ENCODE data around the gene C1R. TPM values are rescaled to one million over a fixed set of nuclear protein-coding genes. Genes with fewer than 3 reads are reported as not detected.

The C1R gene
- total RNA-seq, 1 donor from 2014 or later = 2.0 TPM

DNA sequence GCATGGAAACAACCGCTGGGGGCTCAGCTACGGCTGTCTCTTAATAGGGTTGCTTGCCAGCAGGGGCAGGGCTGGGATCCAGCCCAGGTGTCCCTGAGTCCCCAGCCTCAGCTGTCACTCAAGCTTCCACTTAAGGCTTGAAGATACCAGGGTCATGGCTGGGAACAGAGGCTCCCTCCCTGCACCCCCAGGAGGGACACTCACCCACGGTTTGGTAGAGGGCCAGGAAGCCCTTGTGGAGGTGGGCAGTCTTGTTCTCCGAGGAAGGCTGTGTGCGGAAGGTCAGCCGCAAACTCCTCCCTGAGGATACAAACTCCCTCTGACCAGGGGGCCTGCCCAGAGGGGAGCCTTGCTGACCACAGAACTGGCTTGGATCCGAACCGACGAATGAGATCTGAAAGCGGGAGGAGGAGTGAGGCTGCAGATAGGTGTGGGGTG, 9.5 kb upstream of the C1R start:
- intact Hi-C loops (cut with micrococcal nuclease) = no loop called here
- no peak overlapping the region for H3K27ac Mint-ChIP-seq
- peaks cover 35% of the 10 kb centered on the region for H3K36me3 Mint-ChIP-seq (ENCODE audit: low read depth)
- H3K4me1 Mint-ChIP-seq (ENCODE audit: low read depth) = peaks cover 22% of the 10 kb centered on the region
- no peak for DNase-seq (ENCODE audit: low spot score)
- H3K27me3 Mint-ChIP-seq (ENCODE audit: insufficient read depth) = no peaks in the 10 kb centered on the region
- peaks cover 14% of the 10 kb centered on the region for H3K9me3 Mint-ChIP-seq
- H3K4me3 Mint-ChIP-seq = no peak overlapping the region

- H3K27ac Mint-ChIP-seq = no peak overlapping the region
- intact Hi-C loops (cut with micrococcal nuclease) = no loop called here
- H3K9me3 Mint-ChIP-seq = peaks cover 9% of the 10 kb centered on the region
- H3K4me3 Mint-ChIP-seq = no peak overlapping the region
- H3K4me1 Mint-ChIP-seq (ENCODE audit: low read depth) = peaks cover 17% of the 10 kb centered on the region
- DNase-seq (ENCODE audit: low spot score) = no peak
- H3K27me3 Mint-ChIP-seq (ENCODE audit: insufficient read depth) = no peaks in the 10 kb centered on the region
- peaks cover 30% of the 10 kb centered on the region for H3K36me3 Mint-ChIP-seq (ENCODE audit: low read depth)
Observed at GRCh38 chr12:7101047-7101693, 8.9 kb upstream of the C1R start.

- Mint-ChIP-seq H3K27me3 (ENCODE audit: insufficient read depth) (no peaks in the 10 kb centered on the region), H3K9me3 (no peaks in the 10 kb centered on the region), H3K36me3 (ENCODE audit: low read depth) (peaks cover 22% of the 10 kb centered on the region), H3K27ac (no peak overlapping the region), H3K4me3 (no peak overlapping the region), H3K4me1 (ENCODE audit: low read depth) (peaks cover 10% of the 10 kb centered on the region)
- DNase-seq (ENCODE audit: low spot score) = no peak
- intact Hi-C loops (cut with micrococcal nuclease) = no loop called here
Observed at GRCh38 chr12:7100239-7100638, 8.0 kb upstream of the C1R start.

DNA sequence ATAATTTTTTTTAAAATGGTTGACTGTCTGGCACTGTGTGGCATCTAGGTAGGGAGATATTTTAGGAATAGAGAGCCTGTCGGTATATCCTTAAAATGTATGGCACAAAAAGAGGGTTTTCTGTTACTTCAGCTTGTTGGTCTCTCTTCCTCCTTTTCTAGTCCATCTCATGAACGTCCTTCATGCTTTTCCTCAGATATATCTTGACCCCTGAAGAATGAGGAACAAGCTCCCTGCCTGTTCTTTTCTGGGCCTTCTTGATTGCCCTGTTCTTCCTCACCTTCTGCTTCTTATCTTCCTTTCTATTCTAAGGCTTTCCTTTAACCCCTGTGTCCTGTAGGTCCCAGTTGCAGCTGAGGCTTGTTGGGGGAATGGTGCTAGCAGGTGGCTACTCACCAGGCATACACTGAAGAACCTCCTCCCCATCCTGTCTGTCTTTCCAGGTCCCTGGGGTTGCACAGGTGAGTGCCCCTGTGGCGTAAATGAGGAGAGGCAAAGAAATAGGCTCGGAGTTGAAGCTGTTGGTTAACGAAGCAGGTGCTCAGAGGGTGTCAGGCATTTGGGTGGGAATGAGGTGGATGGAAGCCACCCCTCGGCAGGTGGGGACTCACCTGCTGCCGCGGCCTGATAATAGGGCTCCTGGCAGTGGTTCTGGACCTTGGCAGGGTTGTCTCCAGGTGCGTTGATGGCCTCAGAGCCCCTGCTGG, 7.2 kb upstream of the C1R start:
- Mint-ChIP-seq H3K9me3 (no peaks in the 10 kb centered on the region), H3K27me3 (ENCODE audit: insufficient read depth) (no peaks in the 10 kb centered on the region), H3K27ac (no peak overlapping the region), H3K4me1 (ENCODE audit: low read depth) (peaks cover 10% of the 10 kb centered on the region), H3K36me3 (ENCODE audit: low read depth) (peaks cover 22% of the 10 kb centered on the region), H3K4me3 (no peak overlapping the region)
- DNase-seq (ENCODE audit: low spot score) = no peak
- intact Hi-C loops (cut with micrococcal nuclease) = no loop called here

DNA sequence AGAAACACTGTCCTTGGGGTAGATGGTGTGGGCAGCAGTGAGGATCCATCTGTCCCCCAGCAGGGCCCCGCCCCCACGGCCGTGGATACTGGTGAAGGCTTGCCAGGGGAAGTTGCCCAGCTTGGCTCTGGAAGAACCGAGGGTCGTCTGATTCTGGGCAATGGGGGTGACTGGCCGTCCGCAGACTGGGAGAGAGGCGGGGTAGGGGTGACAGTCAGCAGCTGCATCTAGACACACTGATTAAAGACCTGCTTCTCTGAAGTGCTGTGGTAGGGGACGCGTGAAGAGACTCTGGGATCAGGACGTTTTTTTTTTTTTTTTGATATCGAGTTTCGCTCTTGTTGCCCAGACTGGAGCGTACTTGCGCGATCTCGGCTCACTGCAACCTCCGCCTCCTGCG, 4.7 kb upstream of the C1R start:
- DNase-seq (ENCODE audit: low spot score) = no peak
- Mint-ChIP-seq H3K4me3 (no peak overlapping the region), H3K27me3 (ENCODE audit: insufficient read depth) (peaks cover 6% of the 10 kb centered on the region), H3K9me3 (no peaks in the 10 kb centered on the region), H3K27ac (no peak overlapping the region), H3K4me1 (ENCODE audit: low read depth) (peaks cover 8% of the 10 kb centered on the region), H3K36me3 (ENCODE audit: low read depth) (peaks cover 11% of the 10 kb centered on the region)
- intact Hi-C loops (cut with micrococcal nuclease) = no loop called here

DNA sequence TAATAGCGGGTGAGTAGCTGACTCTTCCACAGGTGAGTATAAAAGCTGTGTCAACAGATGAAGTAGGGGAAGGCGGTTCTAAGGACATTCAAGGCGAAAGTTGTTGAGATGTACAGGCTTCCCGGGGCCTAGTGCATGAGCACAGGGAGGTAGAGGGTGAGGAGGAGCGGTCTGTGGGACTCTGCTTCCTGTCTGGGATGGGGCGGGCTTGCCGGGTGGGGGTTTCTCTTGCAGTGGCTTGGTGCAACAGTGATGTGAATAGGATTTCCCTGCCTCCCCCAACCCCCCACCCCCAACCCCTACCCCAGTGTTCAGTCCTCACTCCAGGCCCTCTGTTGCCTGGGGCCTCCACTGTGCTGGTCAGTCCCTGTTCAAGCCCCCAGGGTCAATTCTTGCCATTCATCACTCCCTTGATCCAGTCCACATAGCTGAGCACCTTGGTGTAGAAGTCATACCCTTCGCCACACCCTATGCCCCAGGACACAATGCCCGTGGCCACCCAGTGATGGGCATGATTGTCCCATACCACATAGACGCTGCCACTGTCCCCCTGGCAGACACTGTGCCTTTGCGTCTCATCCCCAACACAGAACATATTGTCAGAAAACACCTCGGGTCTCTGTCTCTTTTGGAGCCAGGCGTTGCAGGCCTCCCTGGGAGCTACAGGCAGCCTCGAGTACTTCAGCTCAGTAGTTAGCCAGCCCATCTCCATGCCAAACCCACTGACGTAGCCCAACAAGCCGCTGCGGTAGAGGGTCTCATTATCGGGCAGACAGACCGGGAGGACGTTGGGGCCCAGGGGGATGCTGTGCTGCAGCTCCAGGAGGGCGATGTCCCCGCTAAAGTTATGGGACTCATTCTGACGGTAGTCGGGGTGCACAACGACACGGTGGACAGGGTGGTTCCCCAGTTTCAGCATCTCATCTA, 4.0 kb upstream of the C1R start:
- intact Hi-C loops (cut with micrococcal nuclease) = no loop called here
- peaks cover 6% of the 10 kb centered on the region for H3K27me3 Mint-ChIP-seq (ENCODE audit: insufficient read depth)

DNA sequence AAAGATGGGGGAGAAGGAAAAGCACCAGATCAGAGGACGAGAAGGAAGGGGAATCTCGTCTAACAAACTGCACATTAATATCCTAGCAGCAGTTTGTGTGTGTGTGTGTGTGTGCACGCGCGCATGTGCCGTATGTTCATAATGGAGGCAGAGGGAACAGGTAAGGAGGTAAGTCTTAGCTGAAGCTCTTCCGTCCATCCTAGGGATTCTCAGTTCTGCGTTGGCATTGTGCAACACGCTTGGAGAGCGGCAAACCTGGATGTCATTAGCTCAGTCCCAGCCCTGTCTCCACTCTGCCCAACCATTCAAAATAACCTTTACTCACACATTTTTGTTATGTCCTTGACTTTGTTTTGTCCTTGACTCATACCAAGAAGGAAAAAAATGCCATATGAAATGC, 1.6 kb upstream of the C1R start:
- Mint-ChIP-seq H3K4me1 (ENCODE audit: low read depth) (peaks cover 8% of the 10 kb centered on the region), H3K4me3 (no peak overlapping the region), H3K9me3 (no peaks in the 10 kb centered on the region), H3K27ac (no peak overlapping the region), H3K36me3 (ENCODE audit: low read depth) (peaks cover 6% of the 10 kb centered on the region), H3K27me3 (ENCODE audit: insufficient read depth) (peaks cover 6% of the 10 kb centered on the region)
- intact Hi-C loops (cut with micrococcal nuclease) = loop anchor here (2.0 to 5.0 kb wide), 2 partner anchors 75 to 122 kb away; partner anchors contain the start of genes EMG1, LPCAT3 and PHB2
- DNase-seq (ENCODE audit: low spot score) = no peak

More for the DNA sequence above, 4.0 kb upstream of the C1R start:
- Mint-ChIP-seq H3K4me3 (no peak overlapping the region), H3K36me3 (ENCODE audit: low read depth) (peaks cover 11% of the 10 kb centered on the region), H3K27ac (no peak overlapping the region), H3K9me3 (no peaks in the 10 kb centered on the region), H3K4me1 (ENCODE audit: low read depth) (peaks cover 8% of the 10 kb centered on the region)
- DNase-seq (ENCODE audit: low spot score) = no peak

DNA sequence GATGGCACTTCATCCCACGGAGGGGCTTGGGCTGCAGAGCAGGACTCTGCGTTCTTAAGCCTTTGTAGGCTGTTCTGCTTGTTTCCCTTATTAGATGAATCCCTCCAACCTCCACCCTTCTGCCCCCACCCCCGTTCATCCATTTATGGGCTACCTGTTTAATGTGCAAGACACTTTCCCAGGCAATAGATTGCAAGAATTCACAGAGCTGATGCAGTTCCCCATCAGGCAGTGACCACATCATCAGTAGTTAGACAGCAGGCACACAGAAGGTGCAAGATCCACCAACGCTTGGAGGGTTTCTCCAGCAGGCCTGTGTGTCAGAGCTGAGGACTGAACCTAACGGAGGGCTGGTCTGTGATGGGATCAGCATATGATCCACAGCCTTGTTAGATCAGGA, 1.2 kb upstream of the C1R start:
- peaks cover 6% of the 10 kb centered on the region for H3K27me3 Mint-ChIP-seq (ENCODE audit: insufficient read depth)
- no peak overlapping the region for H3K4me3 Mint-ChIP-seq
- no peak overlapping the region for H3K27ac Mint-ChIP-seq
- no peak for DNase-seq (ENCODE audit: low spot score)
- no peaks in the 10 kb centered on the region for H3K9me3 Mint-ChIP-seq
- H3K36me3 Mint-ChIP-seq (ENCODE audit: low read depth) = peaks cover 3% of the 10 kb centered on the region
- intact Hi-C loops (cut with micrococcal nuclease) = loop anchor here (2.0 to 5.0 kb wide), 2 partner anchors 75 to 121 kb away; partner anchors contain the start of genes EMG1, LPCAT3 and PHB2
- peaks cover 8% of the 10 kb centered on the region for H3K4me1 Mint-ChIP-seq (ENCODE audit: low read depth)

GRCh38 chr12:7092986-7093460, 778 bp upstream of the C1R start:
- H3K36me3 Mint-ChIP-seq (ENCODE audit: low read depth) = no peaks in the 10 kb centered on the region
- H3K4me1 Mint-ChIP-seq (ENCODE audit: low read depth) = peaks cover 8% of the 10 kb centered on the region
- H3K27ac Mint-ChIP-seq = no peak overlapping the region
- intact Hi-C loops (cut with micrococcal nuclease) = loop anchor here (1.0 to 5.0 kb wide), 6 partner anchors 15 to 169 kb away; partner anchors contain the start of genes C12orf57, EMG1, LPCAT3 and PHB2
- no peaks in the 10 kb centered on the region for H3K9me3 Mint-ChIP-seq
- H3K4me3 Mint-ChIP-seq = no peak overlapping the region
- H3K27me3 Mint-ChIP-seq (ENCODE audit: insufficient read depth) = peaks cover 6% of the 10 kb centered on the region
- no peak for DNase-seq (ENCODE audit: low spot score)

DNA sequence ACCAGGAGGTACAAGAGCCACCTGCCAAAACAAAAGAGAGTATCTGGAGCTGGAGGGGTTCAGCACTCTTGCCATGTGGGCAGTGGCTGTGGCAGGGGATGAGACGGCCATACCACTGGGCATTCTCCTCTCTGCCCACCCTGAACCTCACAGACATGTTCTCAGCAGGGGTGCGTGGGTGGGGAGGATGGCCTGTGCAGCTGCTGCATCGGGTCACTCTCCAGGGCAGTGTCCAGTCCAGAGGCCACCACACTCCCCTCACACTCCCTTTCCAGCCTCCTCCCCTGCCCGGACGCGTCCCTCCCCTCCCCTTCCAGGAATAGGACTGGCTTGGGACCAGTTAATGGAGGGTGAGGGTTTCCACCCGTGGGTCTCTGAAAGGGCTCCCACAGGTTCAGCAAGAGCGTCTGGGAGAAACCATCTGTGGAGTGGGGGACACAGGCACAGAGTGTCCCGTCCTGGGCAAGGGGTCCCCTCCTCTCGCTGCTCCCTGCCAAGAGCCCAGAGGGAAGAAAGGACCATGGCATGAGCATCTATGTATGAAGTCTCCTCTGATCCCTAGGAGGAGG, 501 bp downstream of the C1R start:
- H3K27me3 Mint-ChIP-seq (ENCODE audit: insufficient read depth) = peaks cover 6% of the 10 kb centered on the region
- H3K4me1 Mint-ChIP-seq (ENCODE audit: low read depth) = peaks cover 8% of the 10 kb centered on the region
- H3K9me3 Mint-ChIP-seq = no peaks in the 10 kb centered on the region
- H3K27ac Mint-ChIP-seq = peak overlapping the region; percentile 0
- intact Hi-C loops (cut with micrococcal nuclease) = loop anchor here (1.0 to 5.0 kb wide), 6 partner anchors 17 to 167 kb away; partner anchors contain the start of genes C12orf57, EMG1, LPCAT3 and PHB2
- H3K4me3 Mint-ChIP-seq = peak overlapping the region; percentile 80
- no peaks in the 10 kb centered on the region for H3K36me3 Mint-ChIP-seq (ENCODE audit: low read depth)
- no peak for DNase-seq (ENCODE audit: low spot score)

GRCh38 chr12:7091171-7091570, 1.1 kb downstream of the C1R start:
- intact Hi-C loops (cut with micrococcal nuclease) = loop anchor here (5.0 kb wide), 1 partner anchor 119 kb away; the partner anchor contains the start of genes EMG1 and PHB2
- Mint-ChIP-seq H3K36me3 (ENCODE audit: low read depth) (no peaks in the 10 kb centered on the region), H3K27me3 (ENCODE audit: insufficient read depth) (peaks cover 6% of the 10 kb centered on the region), H3K4me3 (no peak overlapping the region), H3K27ac (no peak overlapping the region), H3K9me3 (no peaks in the 10 kb centered on the region), H3K4me1 (ENCODE audit: low read depth) (peaks cover 8% of the 10 kb centered on the region)
- no peak for DNase-seq (ENCODE audit: low spot score)

Data from activated T-helper 1 cell treated with anti-CD3 and anti-CD28 coated beads, Interleukin-12 subunit alpha, Interleukin-12 subunit beta, Interleukin-2, Interleukin-4 antibody, amounts not matched to agents 30 ng/mL and 10 ng/mL and 1 ng/mL, durations not matched to agents 14 hours and 24 hours and 36 hours (primary cell).